Right cardiac atrium (tissue), 5 donors: Measurements from ENCODE around the gene CGN. TPM values are rescaled to one million over a fixed set of nuclear protein-coding genes. Genes with fewer than 3 reads are reported as not detected.
A peak's percentile ranks its signal among the peaks of the same experiment; 100 is the strongest.

Experiments used
- ATAC-seq, 2 donors: fragments of 200-7000 bp; cut with Tn5 transposase; one replicate each; pipeline versions ENCODE4 v1.8.0 to v1.9.1; 2020; ENCODE audit warnings: moderate library complexity in 2 of 2, mild to moderate bottlenecking in 1 of 2
- DNase-seq, 3 donors: peaks; one replicate each; pipeline ENCODE4 v3.0.0-alpha.2; 2020
- H3K27ac ChIP-seq: one replicate; pipeline ENCODE4 v1.5.1; 2013; ENCODE audit warnings: mild to moderate bottlenecking, low read length, control low read depth, moderate library complexity
- H3K27me3 ChIP-seq: one replicate; pipeline ENCODE4 v1.6.1; 2013; ENCODE audit not compliant: control insufficient read depth, insufficient read depth
- H3K4me1 ChIP-seq: one replicate; pipeline ENCODE4 v1.6.1; 2013; ENCODE audit warnings: low read length; ENCODE audit not compliant: control insufficient read depth, insufficient read depth
- H3K4me3 ChIP-seq: one replicate; pipeline ENCODE4 v1.5.1; 2013; ENCODE audit warnings: low read length, control low read depth
- H3K9me3 ChIP-seq: one replicate; pipeline ENCODE4 v1.6.1; 2013; ENCODE audit warnings: low read length; ENCODE audit not compliant: control insufficient read depth
- WGBS: extraction: QIAGEN DNeasy Blood & Tissue Kit; methylation state at CpG from one replicate; pipeline ENCODE4 v1.1.7; 2013; 5-methylcytosine and 5-hydroxymethylcytosine counted together
- intact Hi-C, 4 donors: fragments of 100-400 bp; cut with DNase I; formaldehyde crosslinking; loops; one replicate each; pipeline versions ENCODE4 v1.11.0 to v1.14.0; 2022 to 2023
- polyA plus RNA-seq: library from polyadenylated mRNA; stranded (reverse); fragments of 200-250 nt; gene quantifications from one replicate; pipeline ENCODE4 v1.2.3, GENCODE V29; 2013
- total RNA-seq, 4 donors: library from RNA; stranded (reverse); fragmentation: NEBNext Ultra II Directional; extraction: Animal tissue kit (Norgen Biotek cat#: 25700); gene quantifications; one replicate each; pipeline ENCODE4 v1.2.1, GENCODE V29; 2021
- donor health status: healthy with polysubstance abuse.
- donor health status: DM: no; HTN: yes; CAD: no.
- donor health status: DM: no; HTN: no; CAD: no.
- donor health status: DM: no; HTN: yes; CAD: no; lungs with severe emphysema.
- donor health status: DM: yes; HTN: yes; CAD: no.

Gene CGN
- total and polyA plus RNA-seq, 5 donors = 0.18 to 0.77 (median 0.47) TPM

DNA sequence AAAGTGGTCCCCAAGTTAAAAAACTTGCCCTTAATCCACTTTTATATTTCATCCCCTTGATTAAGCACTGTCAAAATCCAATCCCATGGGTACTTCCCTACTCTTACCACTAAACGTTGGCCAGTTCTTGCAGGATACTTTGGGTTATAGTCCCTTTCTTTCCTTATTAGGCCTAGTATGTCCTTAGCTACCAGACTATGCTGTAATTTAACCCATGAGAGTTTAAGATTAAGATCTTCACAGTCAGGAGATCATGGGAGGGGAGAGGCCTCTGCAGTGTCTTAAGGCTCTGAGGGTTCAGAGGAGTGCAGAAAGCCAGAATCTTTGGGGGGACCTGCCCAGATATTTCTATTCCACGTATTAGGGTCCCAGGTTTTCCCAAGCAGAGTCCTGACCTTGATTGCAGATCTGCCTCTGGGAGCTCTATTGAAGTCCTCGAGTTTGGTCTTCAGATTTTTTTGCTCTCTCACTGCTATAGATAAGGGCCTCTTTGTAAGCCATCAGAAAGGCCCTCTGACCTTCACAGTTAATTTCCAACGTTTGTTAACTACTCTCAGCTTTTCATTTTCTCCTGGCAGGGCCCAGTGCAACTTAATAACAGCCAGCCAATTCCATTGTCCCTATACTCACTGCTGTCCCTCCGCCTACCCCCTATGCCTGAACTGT is 9.0 kb upstream of the CGN start:
- no peak overlapping the region for H3K27ac ChIP-seq
- intact Hi-C loops = no loop called here
- ATAC-seq = no peak
- H3K4me1 ChIP-seq = no peaks in the 10 kb centered on the region
- no peak overlapping the region for H3K4me3 ChIP-seq
- WGBS = 66% methylated on average over 5 of the region's 5 CpGs
- no peak for DNase-seq
- H3K27me3 ChIP-seq = no peaks in the 10 kb centered on the region
- no peaks in the 10 kb centered on the region for H3K9me3 ChIP-seq

DNA sequence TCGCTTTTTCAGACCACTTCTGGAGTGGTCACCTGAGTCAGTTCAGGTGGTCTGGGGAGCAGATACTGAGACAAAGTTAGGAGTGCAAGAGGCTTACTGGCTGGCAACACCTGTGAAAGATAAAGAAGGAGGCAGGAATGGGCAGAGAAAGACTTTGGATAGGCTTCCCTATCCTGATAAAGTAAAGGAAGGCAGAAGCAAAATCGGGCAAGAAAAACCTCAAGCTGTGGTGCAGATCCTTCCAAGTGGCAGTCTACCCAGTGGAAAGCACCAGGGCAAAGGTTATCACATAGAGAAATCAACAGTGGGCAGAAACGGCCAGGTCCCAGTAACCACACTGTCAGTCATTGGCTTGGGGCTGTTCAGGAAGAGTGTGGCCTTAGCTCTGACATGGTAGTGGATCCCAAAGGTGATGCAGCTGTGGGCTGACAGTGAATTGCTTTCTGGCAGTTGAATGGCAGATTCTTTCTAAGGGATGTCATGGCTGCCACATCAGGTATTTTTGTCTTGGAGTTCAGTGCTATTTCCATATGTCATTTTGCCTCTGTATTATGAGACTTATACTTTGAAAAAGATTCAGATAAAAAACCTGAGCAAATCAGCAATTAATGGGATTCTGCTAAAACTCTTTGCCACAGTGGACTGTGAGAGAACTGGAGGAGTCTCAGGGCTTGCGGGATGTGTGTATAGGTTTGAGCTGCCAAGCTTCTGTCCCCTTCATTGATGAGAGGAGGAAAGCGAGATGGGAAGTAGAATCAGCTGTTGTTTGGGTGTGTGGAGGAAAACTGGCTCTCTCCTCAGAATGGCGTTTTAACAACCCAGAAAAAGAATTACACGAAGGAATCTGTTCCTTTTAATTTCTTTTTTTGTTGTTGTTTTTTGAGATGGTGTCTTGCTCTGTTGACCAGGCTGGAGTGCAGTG is 8.1 kb upstream of the CGN start:
- no peak for ATAC-seq
- WGBS = 60% methylated on average over 7 of the region's 7 CpGs
- H3K27ac ChIP-seq = no peak overlapping the region
- DNase-seq = no peak
- no peaks in the 10 kb centered on the region for H3K27me3 ChIP-seq
- no peaks in the 10 kb centered on the region for H3K9me3 ChIP-seq
- no peaks in the 10 kb centered on the region for H3K4me1 ChIP-seq
- H3K4me3 ChIP-seq = no peak overlapping the region
- intact Hi-C loops = no loop called here

DNA sequence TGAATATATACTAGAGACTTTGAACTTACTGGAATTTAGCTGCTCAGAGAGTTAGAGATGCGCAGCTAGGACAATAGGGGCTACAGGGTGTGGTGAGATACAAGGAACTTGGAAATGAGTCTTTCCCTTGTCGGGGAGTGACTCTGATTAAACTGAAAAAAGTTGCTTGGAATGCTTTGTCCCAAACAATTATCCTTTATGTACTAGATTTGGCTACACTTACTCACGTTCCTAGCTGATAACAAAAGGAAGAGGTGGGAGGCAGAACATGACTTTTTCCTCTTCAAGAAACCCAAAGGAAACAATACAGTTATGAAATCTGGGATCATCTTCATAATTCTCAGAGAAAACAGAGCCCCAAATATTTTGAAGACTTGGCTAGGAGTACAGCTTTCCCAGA is 6.9 kb upstream of the CGN start:
- H3K27ac ChIP-seq = no peak overlapping the region
- ATAC-seq = peak in 1 of 2 donors; percentile 55
- intact Hi-C loops = no loop called here
- no peaks in the 10 kb centered on the region for H3K9me3 ChIP-seq
- H3K4me3 ChIP-seq = no peak overlapping the region
- no peaks in the 10 kb centered on the region for H3K27me3 ChIP-seq
- 25% methylated on average over 3 of the region's 3 CpGs for WGBS
- no peak for DNase-seq
- no peaks in the 10 kb centered on the region for H3K4me1 ChIP-seq

DNA sequence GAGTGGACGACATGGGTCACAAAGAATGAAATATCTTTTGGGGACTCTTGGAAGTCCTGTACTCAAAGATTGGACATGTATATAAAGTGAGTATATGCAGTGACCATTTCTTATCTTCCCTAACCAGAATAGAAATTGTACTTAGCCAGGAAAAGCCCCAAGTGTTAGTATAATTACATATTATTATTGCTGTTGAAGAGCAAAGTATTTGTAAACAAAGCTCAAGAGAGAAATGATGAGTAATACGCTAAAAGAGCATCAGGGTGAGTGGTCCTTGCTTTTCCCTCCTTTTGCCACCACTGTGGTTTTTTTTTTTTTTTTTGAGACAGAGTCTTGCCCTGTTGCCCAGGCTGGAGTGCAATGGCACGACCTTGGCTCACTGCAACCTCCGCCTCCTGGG is 6.4 kb upstream of the CGN start:
- intact Hi-C loops = no loop called here
- DNase-seq = no peak
- no peak overlapping the region for H3K4me3 ChIP-seq
- H3K27ac ChIP-seq = no peak overlapping the region
- no peak for ATAC-seq
- no peaks in the 10 kb centered on the region for H3K9me3 ChIP-seq
- H3K27me3 ChIP-seq = no peaks in the 10 kb centered on the region
- 73% methylated on average over 4 of the region's 4 CpGs for WGBS
- no peaks in the 10 kb centered on the region for H3K4me1 ChIP-seq

DNA sequence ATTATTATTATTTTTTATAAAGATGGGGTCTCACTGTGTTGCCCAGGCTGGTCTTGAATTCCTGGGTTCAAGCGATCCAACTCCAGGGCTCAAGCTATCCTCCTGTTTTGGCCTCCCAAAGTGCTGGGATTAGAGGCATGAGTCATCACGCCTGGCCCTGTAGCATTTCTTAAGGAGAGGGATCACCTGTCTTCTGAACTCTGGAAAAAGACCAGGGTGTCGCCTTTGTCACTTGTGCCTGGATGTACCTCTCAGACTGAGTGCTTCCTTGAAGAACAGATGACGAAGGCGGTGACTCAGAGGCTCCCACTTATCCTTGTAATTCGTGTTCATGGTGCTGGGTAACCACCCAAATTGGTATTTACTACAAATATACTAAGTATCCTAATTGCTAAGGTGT is 2.4 kb upstream of the CGN start:
- H3K4me3 ChIP-seq = no peak overlapping the region
- 88% methylated on average over 6 of the region's 6 CpGs for WGBS
- H3K9me3 ChIP-seq = no peaks in the 10 kb centered on the region
- no peak overlapping the region for H3K27ac ChIP-seq
- no peak for DNase-seq
- H3K4me1 ChIP-seq = no peaks in the 10 kb centered on the region
- intact Hi-C loops = no loop called here
- no peak for ATAC-seq
- H3K27me3 ChIP-seq = no peaks in the 10 kb centered on the region

DNA sequence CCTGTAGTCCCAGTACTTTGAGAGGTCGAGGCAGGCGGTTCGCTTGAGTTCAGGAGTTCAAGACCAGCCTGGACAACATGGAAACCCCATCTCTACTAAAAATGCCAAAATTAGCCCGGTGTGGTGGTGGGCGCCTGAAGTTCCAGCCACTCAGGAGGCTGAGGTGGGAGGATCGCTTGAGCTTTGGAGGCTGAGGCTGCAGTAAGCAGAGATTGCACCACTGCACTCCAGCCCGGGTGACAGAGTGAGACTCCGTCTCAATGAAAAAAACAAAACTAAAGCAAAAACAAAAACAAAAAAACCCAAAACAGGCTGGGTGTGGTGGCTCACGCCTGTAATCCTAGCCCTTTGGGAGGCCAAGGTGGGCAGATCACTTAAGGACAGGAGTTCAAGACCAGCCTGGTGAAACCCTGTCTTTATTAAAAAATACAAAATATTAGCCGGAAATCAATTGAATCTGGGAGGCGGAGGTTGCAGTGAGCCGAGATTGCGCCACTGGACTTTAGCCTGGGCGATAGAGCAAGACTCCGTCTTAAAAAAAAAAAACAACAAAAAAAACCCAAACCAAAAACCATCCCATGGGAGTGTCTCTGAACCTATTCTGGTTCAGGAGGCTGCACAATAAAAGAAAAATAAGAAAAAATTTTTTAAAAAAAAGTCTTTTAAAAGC is 1.7 kb upstream of the CGN start:
- no peak for ATAC-seq
- Histone ChIP-seq H3K9me3 (no peaks in the 10 kb centered on the region), H3K27ac (no peak overlapping the region), H3K27me3 (no peaks in the 10 kb centered on the region), H3K4me3 (no peak overlapping the region), H3K4me1 (no peaks in the 10 kb centered on the region)
- DNase-seq = no peak
- 95% methylated on average over 15 of the region's 15 CpGs for WGBS
- intact Hi-C loops = no loop called here

DNA sequence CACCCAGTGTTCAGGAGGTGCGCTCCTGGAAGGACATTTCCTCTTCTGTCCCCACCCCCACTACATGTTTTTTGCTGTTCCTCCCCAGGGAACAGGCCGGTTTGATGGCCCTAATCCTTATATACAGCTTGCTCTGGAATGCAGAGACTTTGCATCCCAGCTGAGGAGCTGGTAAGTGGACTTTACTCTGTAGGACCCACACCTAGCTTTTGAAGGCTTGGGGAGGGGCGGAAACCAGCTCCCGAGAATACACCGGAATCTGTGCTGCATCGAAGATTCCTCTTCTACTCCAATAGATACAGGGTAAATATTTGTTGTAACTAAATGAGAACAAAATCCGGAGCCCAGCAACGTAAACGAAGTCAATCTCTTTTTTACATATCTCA is 1.2 kb upstream of the CGN start:
- intact Hi-C loops = no loop called here
- WGBS = 36% methylated on average over 9 of the region's 9 CpGs
- DNase-seq (no peak), ATAC-seq (no peak)
- Histone ChIP-seq H3K4me3 (no peak overlapping the region), H3K27ac (no peak overlapping the region), H3K4me1 (no peaks in the 10 kb centered on the region), H3K9me3 (no peaks in the 10 kb centered on the region), H3K27me3 (no peaks in the 10 kb centered on the region)

DNA sequence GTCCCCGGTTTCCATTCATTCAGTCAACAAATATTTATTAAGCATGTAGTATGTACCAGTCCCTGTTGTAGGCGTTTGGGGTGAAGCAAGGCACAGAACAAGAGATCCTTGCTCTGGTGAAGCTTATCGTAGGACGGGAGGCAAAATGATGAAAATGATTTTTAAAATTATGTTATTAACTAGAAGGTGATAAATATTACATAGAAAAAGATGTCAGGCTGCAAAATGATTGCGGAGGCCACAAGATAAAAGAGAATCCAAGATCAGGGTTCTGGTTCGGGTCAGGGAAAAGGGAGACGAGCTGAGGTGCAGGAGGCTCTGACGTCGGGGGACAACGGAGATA is 602 bp upstream of the CGN start:
- Histone ChIP-seq H3K27ac (no peak overlapping the region), H3K4me1 (no peaks in the 10 kb centered on the region), H3K27me3 (no peaks in the 10 kb centered on the region), H3K4me3 (peak overlapping the region; percentile 78), H3K9me3 (no peaks in the 10 kb centered on the region)
- 10% methylated on average over 10 of the region's 10 CpGs for WGBS
- intact Hi-C loops = no loop called here
- ATAC-seq (no peak), DNase-seq (no peak)

DNA sequence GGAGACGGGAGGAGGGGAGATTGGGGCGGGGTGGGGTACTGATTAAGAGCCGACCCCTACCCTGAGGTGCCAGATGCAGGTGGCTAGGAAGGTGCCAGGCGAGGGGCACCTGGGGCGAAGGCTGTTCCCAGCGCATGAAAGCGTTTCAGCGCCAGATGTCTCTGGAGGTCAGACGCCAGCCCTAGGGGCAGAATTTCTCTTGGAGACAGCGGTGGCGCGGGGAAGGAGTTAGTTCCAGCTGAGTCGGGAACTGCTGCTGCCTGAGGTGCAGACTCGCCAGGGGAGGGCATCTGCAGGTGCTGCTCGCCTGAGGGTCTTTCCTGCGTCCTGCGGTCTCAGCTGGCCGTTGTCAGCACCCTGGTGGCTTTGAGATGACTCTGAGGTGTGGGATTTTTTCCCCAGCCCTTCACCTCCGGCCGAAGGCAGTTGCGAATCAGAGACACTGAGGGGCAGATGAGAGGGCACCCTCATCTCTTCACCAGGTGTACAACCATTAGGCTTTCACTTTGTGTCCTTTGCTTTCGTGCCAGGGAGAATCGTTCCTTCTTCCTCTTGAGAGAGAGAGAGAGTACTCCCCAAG is 539 bp downstream of the CGN start:
- under 1% methylated on average over 23 of the region's 23 CpGs for WGBS

DNA sequence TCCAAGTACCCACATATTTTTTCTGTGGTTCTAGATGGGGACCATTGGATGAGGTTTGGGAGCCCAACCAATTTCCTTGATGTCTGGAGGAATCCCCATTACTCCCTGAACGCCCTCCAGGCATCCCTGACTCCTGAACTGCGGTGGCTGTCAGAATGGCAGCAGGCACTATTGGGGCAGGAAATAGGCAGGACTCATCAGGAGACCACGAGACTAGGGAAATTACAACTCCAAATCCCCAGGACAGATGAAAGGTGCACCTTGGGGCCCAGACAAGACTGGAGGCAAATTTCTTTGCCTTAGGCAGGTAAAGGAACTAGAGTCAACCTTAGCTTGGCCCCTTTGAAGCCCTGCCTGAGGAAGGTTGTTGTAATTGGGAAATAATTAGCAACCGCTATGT is 1.1 kb downstream of the CGN start:
- H3K9me3 ChIP-seq = no peaks in the 10 kb centered on the region
- intact Hi-C loops = no loop called here
- ATAC-seq = no peak
- WGBS = 55% methylated on average over 4 of the region's 4 CpGs
- no peaks in the 10 kb centered on the region for H3K4me1 ChIP-seq
- H3K27ac ChIP-seq = no peak overlapping the region
- no peak for DNase-seq
- no peak overlapping the region for H3K4me3 ChIP-seq
- H3K27me3 ChIP-seq = no peaks in the 10 kb centered on the region

More for the DNA sequence above, 539 bp downstream of the CGN start:
- intact Hi-C loops = no loop called here
- DNase-seq (peak in 1 of 3 donors; percentile 69), ATAC-seq (peak; percentile 13 to 39)
- H3K4me1 ChIP-seq = no peaks in the 10 kb centered on the region
- no peaks in the 10 kb centered on the region for H3K27me3 ChIP-seq
- no peaks in the 10 kb centered on the region for H3K9me3 ChIP-seq
- H3K4me3 ChIP-seq = peak overlapping the region; percentile 78
- no peak overlapping the region for H3K27ac ChIP-seq
